ENCODE data around the gene EFNB3. TPM values are rescaled to one million over a fixed set of nuclear protein-coding genes. Genes with fewer than 3 reads are reported as not detected.

Gene EFNB3
- total RNA-seq, 1 donor from 2014 or later: 0.63 TPM

DNA sequence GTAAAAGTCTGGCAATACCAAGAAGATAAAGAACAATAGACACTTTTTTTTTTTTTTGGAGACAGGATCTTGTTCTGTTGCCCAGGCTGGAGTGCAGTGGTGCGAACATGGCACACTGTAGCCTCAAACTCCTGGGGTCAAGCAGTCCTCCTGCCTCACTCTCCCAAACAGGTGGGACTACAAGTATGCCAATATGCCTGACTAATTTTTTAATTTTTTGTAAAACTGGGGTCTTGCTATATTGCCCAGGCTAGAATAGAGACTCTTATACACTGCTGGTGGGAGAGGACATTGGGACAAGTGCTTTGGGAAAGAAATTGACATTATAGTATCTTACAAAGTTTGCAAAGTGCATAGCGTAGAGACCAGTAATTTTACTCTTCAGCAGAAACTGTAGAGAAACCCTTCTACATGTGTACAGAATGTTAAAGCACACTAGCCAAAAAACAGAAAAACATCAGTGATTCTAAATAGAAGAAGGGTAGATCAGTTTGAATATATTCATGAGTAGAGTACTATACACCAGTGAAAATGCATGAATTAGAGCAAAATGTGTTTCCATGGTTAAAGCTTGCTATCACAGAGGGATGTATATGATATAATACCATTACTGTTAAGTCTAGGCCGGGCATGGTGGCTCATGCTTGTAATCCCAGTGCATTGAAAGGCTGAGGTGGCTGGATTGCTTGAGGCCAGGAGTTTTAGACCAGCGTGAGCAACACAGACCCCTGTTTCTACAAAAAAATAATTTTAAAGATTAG is 7.0 kb upstream of the EFNB3 start:
- DNase-seq (ENCODE audit: low spot score) (no peak), ATAC-seq (no peak)

DNA sequence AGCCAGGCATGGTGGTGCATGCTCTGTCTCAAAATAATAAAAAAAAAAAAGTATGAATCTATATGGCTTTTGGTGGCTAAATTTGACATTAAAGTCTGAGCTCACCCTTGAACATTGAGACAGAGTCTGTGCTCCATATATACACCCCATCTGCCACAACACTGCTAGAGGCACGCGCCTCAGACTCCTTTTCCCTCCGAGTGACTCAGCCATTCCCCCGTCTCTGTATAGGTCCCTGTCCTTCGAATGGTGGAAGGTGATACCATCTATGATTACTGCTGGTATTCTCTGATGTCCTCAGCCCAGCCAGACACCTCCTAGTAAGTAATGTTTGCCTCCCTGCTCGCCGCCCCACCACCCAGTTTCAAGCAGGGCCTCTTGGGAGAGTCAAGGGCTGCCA is 4.5 kb upstream of the EFNB3 start:
- ATAC-seq (no peak), DNase-seq (ENCODE audit: low spot score) (no peak)

DNA sequence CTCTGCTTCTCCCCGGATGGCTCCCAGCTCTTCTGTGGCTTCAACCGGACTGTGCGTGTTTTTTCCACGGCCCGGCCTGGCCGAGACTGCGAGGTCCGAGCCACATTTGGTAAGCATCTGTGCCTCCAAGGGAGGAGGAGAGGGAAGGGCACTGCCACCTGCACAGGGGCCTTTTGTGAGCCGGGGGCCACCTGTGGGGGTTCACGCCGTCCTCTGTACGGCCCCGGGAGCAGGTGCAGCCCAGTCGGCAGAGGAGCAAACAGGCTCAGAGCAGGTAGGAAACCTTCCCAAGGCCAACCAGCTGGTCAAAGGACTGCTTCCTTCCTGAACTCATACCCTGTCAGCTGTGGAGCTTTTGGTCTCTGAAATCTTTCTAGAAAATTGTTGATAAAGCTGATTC is 3.3 kb upstream of the EFNB3 start:
- no peak for DNase-seq (ENCODE audit: low spot score)
- no peak for ATAC-seq

DNA sequence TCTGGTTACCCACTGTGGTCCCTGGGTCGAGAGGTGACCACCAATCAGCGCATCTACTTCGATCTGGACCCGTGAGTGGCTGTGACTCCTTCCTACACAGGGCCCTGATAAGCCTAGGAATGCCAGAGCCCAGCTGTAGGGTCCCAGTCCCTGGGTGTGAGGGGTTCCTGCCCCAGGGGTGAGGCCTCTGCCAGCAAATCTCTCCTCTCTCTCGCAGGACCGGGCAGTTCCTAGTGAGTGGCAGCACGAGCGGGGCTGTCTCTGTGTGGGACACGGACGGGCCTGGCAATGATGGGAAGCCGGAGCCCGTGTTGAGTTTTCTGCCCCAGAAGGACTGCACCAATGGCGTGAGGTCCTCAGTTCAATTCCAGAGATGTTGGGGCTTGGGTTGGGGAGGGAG is 2.2 kb upstream of the EFNB3 start:
- ATAC-seq: no peak
- DNase-seq (ENCODE audit: low spot score): no peak

DNA sequence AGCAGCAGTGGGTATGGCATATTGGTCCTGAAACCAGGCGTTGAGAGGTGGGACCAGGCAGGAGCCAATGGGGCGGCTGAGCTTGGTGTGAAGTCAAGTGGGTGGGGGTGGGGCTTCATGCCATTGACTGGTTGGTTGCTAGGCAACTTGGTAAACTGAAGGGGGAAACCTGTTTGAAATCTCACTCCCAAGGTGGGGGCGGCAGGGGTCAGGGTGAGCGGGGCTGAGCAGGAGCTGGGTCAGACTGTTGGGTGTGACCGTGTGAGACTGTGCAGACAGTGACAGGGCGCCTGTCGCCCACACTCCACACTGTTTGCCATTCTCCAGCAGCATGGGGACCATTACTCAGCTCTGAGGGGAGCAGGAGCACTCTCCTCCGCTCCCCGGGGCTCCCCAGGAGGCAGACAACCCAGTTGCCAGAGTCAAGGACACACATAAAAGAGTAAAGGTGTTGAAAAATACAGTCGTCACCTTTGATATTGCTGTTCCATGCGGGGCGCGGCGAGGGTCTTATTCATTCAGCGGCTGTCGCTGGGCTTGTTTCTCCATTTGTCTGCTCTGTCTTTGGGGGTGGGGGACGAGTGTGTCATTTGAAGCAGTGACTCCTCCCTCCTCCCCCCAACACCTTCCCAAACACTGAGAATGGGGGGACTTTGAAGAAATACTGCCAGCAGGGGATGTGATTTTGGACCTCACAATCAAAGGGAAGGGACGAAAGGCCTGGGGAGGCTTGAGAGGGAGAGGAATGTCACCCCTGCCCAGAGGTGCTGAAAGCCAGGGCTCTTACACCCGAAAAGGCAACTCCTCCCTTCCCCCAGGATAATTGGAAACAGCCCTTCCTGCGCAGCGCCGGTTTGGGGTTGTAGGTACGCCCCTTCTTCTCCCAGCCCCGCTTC is 1.2 kb upstream of the EFNB3 start:
- ATAC-seq: no peak
- DNase-seq (ENCODE audit: low spot score): no peak

DNA sequence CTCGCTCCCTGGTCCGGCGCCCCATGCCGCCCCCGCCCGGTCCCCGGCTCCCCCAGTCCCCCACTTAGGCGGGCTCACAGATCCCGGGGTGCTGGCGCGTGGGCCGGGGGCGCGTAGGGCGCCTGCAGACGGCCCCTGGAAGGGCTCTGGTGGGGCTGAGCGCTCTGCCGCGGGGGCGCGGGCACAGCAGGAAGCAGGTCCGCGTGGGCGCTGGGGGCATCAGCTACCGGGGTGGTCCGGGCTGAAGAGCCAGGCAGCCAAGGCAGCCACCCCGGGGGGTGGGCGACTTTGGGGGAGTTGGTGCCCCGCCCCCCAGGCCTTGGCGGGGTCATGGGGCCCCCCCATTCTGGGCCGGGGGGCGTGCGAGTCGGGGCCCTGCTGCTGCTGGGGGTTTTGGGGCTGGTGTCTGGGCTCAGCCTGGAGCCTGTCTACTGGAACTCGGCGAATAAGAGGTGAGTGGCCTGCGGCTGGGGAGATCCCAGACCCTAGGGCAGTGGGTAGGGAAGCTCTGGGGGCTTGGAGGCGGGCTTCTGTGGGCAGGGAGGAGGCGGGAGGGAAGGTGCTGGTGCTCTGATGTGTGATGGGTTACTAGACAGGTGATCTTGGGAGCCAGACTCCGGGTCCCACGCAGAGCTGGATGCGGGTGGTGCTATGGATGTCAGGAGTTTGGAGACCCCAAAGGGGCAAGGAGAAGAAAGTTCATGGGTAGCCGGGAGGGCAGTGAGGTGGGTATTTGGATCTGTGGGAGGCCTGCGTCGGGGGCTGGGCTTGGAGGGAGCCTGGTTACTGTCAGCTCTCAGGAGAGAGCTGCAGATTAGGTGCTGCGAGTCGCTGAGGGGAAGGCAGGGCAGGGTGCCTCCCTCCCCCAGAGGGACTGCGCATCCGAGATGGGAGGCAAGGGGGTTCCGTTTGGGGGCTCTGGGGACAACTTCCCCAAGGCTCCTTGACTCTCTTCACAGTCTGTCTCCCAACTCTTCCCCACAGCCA is 560 bp downstream of the EFNB3 start:
- ATAC-seq (no peak), DNase-seq (ENCODE audit: low spot score) (no peak)

DNA sequence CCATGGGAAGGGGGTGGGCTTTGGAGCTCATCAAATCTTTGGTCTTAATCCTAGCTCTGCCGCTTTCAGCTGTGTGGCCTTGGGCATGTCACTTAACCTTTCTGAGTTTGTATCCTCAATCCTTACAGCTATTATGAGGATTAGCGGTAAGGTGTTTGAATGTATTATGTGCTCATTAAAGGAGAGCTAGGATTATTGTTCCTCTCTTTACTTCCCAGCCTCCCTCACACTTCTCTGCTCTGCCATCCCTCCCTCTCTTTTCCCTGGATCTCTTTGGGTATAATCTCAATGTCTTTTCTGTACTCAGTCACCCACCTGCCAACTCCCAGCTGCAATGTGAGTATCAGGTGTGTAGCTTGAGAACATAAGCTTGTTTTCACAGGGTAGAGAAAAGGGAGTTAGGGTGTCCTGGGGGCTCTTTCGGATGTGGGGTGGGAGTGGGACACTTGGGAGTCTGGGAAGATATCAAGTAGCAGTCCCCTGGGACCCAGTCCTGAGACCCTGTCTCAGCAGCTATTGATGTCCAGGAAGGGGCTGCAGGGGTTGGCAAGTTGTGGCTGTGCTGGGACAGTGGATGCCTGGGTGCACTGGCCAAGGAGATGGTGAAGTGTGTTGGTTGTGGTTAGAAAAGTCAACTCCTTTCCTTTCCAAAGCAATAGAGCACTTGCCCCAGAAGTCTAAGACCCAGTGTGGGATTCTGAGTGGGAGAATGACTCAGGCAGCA is 1.8 kb downstream of the EFNB3 start:
- DNase-seq (ENCODE audit: low spot score): no peak
- no peak for ATAC-seq

DNA sequence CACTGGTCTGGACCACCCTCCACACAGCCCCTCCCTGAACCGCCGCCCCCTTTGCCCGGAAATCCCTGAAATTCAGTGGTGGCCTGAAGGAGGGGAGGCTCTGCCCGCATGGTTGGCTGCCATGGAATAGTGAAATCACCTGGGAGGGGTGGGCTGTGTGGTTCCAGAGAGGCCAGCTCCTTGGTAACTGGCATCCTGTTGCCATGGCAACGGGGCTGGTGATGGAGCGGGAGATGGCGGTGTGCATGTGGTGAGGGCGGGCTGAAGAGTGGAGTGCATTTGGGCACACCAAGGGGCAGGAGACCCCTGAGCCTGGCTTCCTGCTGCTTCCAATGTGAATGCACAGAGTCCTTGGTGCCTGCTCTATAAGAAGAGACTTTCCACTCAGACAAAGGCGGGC is 2.4 kb downstream of the EFNB3 start:
- DNase-seq (ENCODE audit: low spot score) (no peak), ATAC-seq (no peak)

DNA sequence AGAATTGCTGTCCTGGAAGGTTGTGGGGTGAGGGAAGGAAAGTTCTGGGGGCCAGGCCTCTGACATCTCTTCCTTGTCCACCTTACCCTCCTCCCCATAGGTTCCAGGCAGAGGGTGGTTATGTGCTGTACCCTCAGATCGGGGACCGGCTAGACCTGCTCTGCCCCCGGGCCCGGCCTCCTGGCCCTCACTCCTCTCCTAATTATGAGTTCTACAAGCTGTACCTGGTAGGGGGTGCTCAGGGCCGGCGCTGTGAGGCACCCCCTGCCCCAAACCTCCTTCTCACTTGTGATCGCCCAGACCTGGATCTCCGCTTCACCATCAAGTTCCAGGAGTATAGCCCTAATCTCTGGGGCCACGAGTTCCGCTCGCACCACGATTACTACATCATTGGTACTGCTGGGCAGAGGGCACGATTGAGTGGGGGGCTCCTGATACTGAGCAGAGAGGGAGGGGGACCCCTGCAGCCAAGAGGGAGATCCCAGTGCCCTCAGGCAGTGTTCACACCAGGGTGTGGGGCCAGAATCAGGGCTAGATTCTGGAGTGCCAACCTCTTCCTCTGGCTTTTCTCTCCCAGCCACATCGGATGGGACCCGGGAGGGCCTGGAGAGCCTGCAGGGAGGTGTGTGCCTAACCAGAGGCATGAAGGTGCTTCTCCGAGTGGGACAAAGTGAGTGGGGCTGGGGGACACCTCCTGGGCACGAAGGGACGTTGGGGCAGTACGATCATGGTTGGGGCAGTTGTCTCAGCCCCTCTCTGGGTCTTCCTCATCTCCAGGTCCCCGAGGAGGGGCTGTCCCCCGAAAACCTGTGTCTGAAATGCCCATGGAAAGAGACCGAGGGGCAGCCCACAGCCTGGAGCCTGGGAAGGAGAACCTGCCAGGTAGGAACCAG is 3.1 kb downstream of the EFNB3 start:
- ATAC-seq (no peak), DNase-seq (ENCODE audit: low spot score) (no peak)

DNA sequence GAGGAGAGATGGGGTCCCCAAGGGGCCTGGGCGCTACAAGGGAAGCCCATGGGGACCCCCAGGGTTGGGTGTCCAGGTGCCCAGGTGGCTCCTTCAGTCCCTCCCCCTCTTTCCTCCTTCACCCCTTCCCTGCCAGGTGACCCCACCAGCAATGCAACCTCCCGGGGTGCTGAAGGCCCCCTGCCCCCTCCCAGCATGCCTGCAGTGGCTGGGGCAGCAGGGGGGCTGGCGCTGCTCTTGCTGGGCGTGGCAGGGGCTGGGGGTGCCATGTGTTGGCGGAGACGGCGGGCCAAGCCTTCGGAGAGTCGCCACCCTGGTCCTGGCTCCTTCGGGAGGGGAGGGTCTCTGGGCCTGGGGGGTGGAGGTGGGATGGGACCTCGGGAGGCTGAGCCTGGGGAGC is 4.0 kb downstream of the EFNB3 start:
- ATAC-seq: no peak
- no peak for DNase-seq (ENCODE audit: low spot score)

DNA sequence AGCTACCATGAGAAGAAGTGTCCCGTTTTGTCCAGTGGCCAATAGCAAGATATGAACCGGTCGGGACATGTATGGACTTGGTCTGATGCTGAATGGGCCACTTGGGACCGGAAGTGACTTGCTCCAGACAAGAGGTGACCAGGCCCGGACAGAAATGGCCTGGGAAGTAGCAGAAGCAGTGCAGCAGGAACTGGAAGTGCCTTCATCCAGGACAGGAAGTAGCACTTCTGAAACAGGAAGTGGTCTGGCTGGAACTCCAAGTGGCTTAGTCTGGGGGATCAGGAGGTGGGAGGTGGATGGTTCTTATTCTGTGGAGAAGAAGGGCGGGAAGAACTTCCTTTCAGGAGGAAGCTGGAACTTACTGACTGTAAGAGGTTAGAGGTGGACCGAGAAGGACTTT is 5.3 kb downstream of the EFNB3 start:
- DNase-seq (ENCODE audit: low spot score): no peak
- no peak for ATAC-seq

DNA sequence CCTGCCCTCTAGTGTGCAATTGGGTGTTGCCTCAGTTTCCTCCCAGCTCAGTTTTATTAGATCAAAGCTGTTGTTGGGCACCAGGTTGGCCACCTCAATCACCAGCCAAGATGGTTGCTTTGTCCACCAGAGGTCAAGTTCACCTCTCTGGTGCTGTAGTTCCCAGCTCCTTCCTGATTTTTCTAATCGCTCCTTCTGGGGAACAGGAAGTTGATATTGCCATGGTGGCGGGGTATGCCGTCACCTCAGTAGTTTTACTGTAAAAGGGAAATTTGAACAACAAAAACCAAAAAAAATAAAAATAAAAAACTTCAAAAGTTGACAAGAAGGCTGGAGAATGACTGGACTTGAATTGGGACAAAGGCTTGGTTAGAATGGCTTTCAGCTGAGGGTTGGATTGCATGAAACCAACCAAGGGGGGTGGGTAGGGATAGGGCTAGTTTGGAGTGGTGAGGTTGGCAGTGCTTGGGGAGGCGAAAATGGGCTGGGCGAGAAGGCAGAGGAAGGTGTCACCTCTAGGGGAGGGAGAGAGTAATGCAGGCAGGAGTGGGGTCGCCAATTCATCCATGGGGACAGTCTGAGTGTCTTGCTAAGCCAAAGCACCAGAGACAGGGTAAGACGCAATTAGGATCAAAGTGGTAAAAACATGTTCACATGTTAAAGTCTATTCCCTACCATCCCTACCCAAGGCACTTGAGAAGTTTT is 6.2 kb downstream of the EFNB3 start:
- ATAC-seq: no peak
- DNase-seq (ENCODE audit: low spot score): no peak

DNA sequence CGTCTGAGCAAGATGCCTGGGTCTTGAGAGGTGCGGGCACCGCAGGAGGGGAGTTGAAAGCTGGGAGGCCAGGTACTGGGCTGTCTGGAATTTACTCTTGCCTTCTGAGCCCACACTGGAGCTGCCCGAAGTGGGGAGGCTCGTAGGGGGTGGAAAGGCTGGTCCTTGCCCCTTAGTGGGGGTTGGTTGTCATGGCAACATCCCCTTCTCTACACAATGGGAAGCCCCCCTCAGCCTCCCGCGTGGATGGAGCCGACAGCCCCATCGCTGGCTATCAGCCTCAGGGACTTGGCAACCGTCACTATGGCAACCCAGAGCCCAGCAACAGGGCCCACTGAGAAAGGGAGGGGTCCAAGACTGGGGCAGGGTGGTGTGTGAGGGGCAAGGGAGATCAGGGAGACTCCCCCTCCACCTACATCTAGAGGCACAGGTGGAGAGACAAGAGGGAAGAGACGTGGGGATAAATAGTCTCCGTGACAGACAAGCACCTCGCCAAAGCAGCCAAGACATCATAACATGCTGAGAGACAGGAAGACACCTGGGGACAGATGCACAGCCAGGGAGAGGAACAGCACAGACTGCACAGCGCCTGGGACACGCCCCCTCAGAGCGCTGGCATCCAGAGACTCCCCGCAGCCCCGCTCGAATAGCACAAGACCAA is 7.2 kb downstream of the EFNB3 start:
- no peak for ATAC-seq
- DNase-seq (ENCODE audit: low spot score): no peak

DNA sequence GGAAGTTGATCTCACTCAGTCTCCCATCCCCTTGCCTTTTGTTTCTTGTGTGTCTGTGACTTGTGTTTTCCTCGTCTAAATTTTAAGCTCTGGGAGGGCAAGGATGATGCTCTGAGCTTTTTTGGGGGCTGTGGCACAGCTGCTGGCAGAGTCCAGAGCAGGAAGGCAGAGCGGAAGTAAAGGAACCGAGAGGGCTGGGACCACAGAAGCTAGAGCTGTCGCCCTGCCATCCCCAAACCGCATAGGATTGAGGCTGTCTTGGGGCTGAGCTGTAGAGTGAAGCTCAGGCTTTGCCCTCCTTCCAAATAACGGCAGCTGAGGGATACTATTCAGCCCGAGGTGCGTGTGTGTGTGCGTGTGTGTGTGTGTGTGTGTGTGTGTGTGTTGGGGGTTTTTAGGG is 8.8 kb downstream of the EFNB3 start:
- ATAC-seq (no peak), DNase-seq (ENCODE audit: low spot score) (no peak)

DNA sequence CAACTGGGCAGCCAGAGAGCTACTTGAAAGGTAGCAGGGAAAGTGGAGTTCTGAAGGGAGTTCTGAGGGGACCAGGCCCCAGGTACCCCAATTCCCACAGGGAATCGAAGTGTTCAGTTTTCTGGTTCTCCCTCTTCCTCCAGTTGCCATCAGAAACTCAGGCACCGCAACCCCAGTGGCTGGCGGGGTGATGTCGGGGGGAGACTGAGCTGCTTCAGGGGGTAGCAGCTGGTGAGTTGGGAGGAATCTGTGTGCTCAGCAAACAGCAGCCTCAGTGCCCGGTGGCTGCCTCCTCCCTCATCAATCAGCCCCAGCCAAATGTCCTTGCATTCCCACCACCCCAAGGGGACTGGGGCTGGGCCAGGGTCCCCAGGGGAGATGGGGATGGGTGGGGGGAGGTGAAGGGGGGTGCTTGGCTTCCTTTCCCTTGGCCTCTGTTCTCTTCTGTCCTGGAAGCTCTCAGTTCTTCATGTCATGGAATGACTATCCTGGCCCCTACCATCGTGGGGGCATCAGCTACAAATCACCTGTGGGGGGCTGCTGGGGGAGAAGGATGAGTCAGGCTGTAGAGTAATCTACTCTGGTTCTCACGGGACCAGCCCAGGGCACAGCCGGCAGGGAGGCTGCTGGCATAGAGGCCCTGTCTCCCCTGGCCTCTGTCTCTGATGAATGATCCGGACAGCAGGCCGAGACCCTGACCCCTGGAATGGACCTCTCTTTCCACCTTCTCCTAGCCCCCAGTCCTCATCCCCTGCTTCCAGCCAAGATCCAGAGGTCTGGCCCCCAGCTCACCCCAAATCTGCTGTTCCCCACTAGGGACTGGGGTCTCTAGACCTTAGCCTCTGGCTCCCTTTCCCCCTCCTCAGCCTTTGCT is 10.0 kb downstream of the EFNB3 start:
- DNase-seq (ENCODE audit: low spot score) (no peak), ATAC-seq (no peak)

DNA sequence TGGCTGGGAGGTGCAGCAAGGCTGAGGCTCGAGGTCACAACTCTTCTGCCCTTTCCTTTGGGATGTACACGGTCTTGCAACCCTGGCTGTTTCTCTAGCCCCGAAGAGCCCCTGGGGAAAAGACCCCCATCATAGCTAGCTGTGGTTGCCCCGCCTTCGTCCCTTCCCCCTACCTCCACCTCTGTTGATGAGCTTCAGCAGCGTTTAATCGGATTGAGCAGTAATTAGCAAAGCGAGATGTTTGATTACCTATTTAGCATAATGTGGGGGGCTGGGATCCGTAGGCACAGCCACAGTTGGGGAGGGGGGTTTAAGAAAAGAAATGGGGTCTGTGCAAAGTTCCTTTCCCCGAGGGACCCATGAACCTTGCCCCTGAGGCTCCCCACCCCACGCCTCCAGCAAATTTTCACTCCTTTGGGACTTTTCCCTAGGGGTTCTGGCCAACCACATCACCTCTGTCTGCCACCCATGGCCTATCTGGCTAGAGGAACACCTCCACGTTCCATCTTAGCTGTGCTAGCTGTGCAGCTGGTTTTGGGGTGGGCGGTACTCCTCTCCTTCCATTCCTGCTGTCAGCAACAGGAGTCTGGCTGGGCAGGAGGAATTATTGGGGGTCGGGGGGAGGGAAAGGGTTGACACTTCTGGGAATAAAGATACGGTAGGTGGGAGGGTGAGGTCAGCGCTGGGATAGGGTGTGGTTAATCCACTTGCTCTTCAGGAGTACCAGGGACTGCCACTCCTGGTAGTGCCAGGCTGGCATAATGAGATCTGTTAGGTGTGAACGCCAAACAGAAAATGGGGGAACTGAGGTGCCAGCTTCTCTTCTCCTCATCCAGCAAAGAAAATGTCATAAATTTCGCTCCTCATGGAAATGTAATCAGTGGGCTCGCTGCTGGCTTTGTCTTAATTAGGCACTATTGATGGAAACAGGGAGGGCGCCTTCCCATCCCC is 11.2 kb downstream of the EFNB3 start:
- ATAC-seq: no peak
- no peak for DNase-seq (ENCODE audit: low spot score)
